HepG2 (cell line): ENCODE measurements around the gene NDUFB7. TPM values are rescaled to one million over a fixed set of nuclear protein-coding genes. Genes with fewer than 3 reads are reported as not detected.

Source experiments
- AGO1 ChIP-seq: fragments of 200-400 bp; formaldehyde crosslinking; IDR thresholded peaks from 2 replicates; pipeline ENCODE4 v1.6.1; 2017; ENCODE audit warnings: mild to moderate bottlenecking, low read depth, low read length, moderate library complexity; ENCODE audit not compliant: poor library complexity, severe bottlenecking
- BRD4 ChIP-seq: sonication (generic); formaldehyde crosslinking; IDR thresholded peaks from 2 replicates; pipeline ENCODE4 v1.4.0; 2020; ENCODE audit warnings: missing genetic modification reagents
- CEBPG ChIP-seq: IDR thresholded peaks from 2 replicates; pipeline ENCODE4 v1.6.1; 2016
- FOXM1 ChIP-seq: sonication (generic); formaldehyde crosslinking; IDR thresholded peaks from 2 replicates; pipeline ENCODE4 v1.5.0; 2020; ENCODE audit warnings: missing genetic modification reagents
- HOMEZ ChIP-seq: IDR thresholded peaks from 2 replicates; pipeline ENCODE4 v1.6.1; 2016; ENCODE audit warnings: low read depth
- JDP2 ChIP-seq: sonication (generic); formaldehyde crosslinking; IDR thresholded peaks from 2 replicates; pipeline ENCODE4 v1.8.1; 2022; ENCODE audit warnings: missing genetic modification reagents, borderline replicate concordance
- KLF16 ChIP-seq, 2 experiments: sonication (generic) in 1 of 2; formaldehyde crosslinking in 1 of 2; IDR thresholded peaks; 2 replicates each; pipeline versions ENCODE4 v1.6.1 to v1.8.0; 2016 to 2023; ENCODE audit warnings: missing genetic modification reagents in 2 of 2, missing compliant biosample characterization in 1 of 2
- MED1 ChIP-seq: sonication (generic); formaldehyde crosslinking; IDR thresholded peaks from 2 replicates; pipeline ENCODE4 v1.4.0; 2020; ENCODE audit warnings: missing genetic modification reagents
- NCOA1 ChIP-seq: sonication (generic); formaldehyde crosslinking; IDR thresholded peaks from 2 replicates; pipeline ENCODE4 v1.9.0; 2021; ENCODE audit warnings: missing genetic modification reagents
- PHF20 ChIP-seq: sonication (generic); formaldehyde crosslinking; IDR thresholded peaks from 2 replicates; pipeline ENCODE4 v1.5.0; 2020; ENCODE audit warnings: mild to moderate bottlenecking, missing genetic modification reagents
- POLR2AphosphoS5 ChIP-seq: IDR thresholded peaks from 2 replicates; pipeline ENCODE4 v1.6.1; 2012; ENCODE audit warnings: low read depth, low read length
- RBM22 ChIP-seq: fragments of 200-400 bp; formaldehyde crosslinking; optimal IDR thresholded peaks from 2 replicates; pipeline ENCODE3; 2017; ENCODE audit warnings: mild to moderate bottlenecking, low read length, moderate library complexity
- SALL1 ChIP-seq: sonication (generic); formaldehyde crosslinking; IDR thresholded peaks from 2 replicates; pipeline ENCODE4 v1.8.0; 2022; ENCODE audit warnings: mild to moderate bottlenecking, missing genetic modification reagents
- SRSF4 ChIP-seq: fragments of 200-400 bp; formaldehyde crosslinking; IDR thresholded peaks from one replicate; pipeline ENCODE4 v1.6.1; 2018; ENCODE audit warnings: mild to moderate bottlenecking, low read depth, low read length, moderate library complexity; ENCODE audit not compliant: poor library complexity, severe bottlenecking
- SRY ChIP-seq: sonication (generic); formaldehyde crosslinking; IDR thresholded peaks from 2 replicates; pipeline ENCODE4 v1.8.0; 2022; ENCODE audit warnings: mild to moderate bottlenecking, missing genetic modification reagents
- SSRP1 ChIP-seq: IDR thresholded peaks from 2 replicates; pipeline ENCODE4 v1.6.1; 2016; ENCODE audit warnings: control low read depth
- U2AF1 ChIP-seq: fragments of 200-400 bp; formaldehyde crosslinking; optimal IDR thresholded peaks from 2 replicates; pipeline ENCODE3; 2017; ENCODE audit warnings: mild to moderate bottlenecking, low read depth, low read length
- ZFAT ChIP-seq: sonication (generic); formaldehyde crosslinking; conservative IDR thresholded peaks from 2 replicates; pipeline ENCODE4 v1.8.1; 2023; ENCODE audit warnings: missing genetic modification reagents, inconsistent platforms
- ZNF232 ChIP-seq: sonication (generic); formaldehyde crosslinking; IDR thresholded peaks from 2 replicates; pipeline ENCODE4 v1.4.0; 2020; ENCODE audit warnings: missing genetic modification reagents, borderline replicate concordance
- ZNF264 ChIP-seq: sonication (generic); formaldehyde crosslinking; IDR thresholded peaks from 2 replicates; pipeline ENCODE4 v1.4.0; 2020; ENCODE audit warnings: missing genetic modification reagents
- ZNF484 ChIP-seq: sonication (generic); formaldehyde crosslinking; IDR thresholded peaks from 2 replicates; pipeline ENCODE4 v1.5.1; 2020; ENCODE audit warnings: mild to moderate bottlenecking, low read depth, missing genetic modification reagents, borderline replicate concordance
- ZNF678 ChIP-seq: sonication (generic); formaldehyde crosslinking; IDR thresholded peaks from 2 replicates; pipeline ENCODE4 v1.4.0; 2020; ENCODE audit warnings: mild to moderate bottlenecking, missing genetic modification reagents
- ZNF761 ChIP-seq: sonication (generic); formaldehyde crosslinking; conservative IDR thresholded peaks from 2 replicates; pipeline ENCODE4 v1.4.0; 2020; ENCODE audit warnings: mild to moderate bottlenecking, missing genetic modification reagents
- ZNF782 ChIP-seq: sonication (generic); formaldehyde crosslinking; IDR thresholded peaks from 2 replicates; pipeline ENCODE4 v1.4.0; 2020; ENCODE audit warnings: missing genetic modification reagents, mild to moderate bottlenecking, borderline replicate concordance
- ZNF891 ChIP-seq: sonication (generic); formaldehyde crosslinking; IDR thresholded peaks from 2 replicates; pipeline ENCODE4 v1.5.0; 2020; ENCODE audit warnings: mild to moderate bottlenecking, missing genetic modification reagents
- polyA plus RNA-seq, 8 experiments: library from polyadenylated mRNA; depleted of rRNA in 3 of 8; stranded (reverse) in 7 of 8; unstranded in 1 of 8; fragments of >200 nt; fragmentation: Illumina TruSeq in 4 of 8; extraction: Trizol in 4 of 8; gene quantifications; 2 replicates each; pipeline versions ENCODE4 v1.2.1 to v1.2.3, GENCODE V29; 2011 to 2016; ENCODE audit warnings: low read depth in 4 of 8, missing spikeins in 1 of 8, mixed read lengths in 1 of 8; ENCODE audit not compliant: insufficient read depth in 1 of 8
- total RNA-seq, 5 experiments: library from RNA; depleted of rRNA; stranded (reverse); fragments of >200 nt; fragmentation: Illumina TruSeq; extraction: Trizol; gene quantifications; 2 replicates each; pipeline ENCODE4 v1.2.3, GENCODE V29; 2016; ENCODE audit warnings: low read depth in 1 of 5
- TF ChIP-seq, protein P1 (sequence below): sonication (generic); formaldehyde crosslinking; conservative IDR thresholded peaks from 2 replicates; pipeline ENCODE4 v1.8.0; 2022; ENCODE audit warnings: mild to moderate bottlenecking, moderate library complexity, missing genetic modification reagents
- TF ChIP-seq, protein P2 (sequence below): sonication (generic); formaldehyde crosslinking; IDR thresholded peaks from 2 replicates; pipeline ENCODE4 v1.8.0; 2022; ENCODE audit warnings: mild to moderate bottlenecking, missing genetic modification reagents; ENCODE audit not compliant: insufficient replicate concordance

NDUFB7 gene
- total and polyA plus RNA-seq, 2 of the 13 experiments (the other 11 are each of a cell fraction or from before 2014, with no cell fraction given) = 156 to 198 TPM

GRCh38 chr19:14571695-14572490 is at the start of gene NDUFB7 (continued):
- peak; percentile 60; the same call in 1 of the 2 replicates for TF ChIP-seq HOMEZ
- no peak; the same call in 1 of the 2 replicates for TF ChIP-seq JDP2 (CRISPR knock-in tag)
- TF ChIP-seq SRY (CRISPR knock-in tag) = peak; percentile 94
- peak; percentile 87 for TF ChIP-seq U2AF1
- TF ChIP-seq FOXM1 = no peak
- peak; percentile 97 for TF ChIP-seq PHF20
- TF ChIP-seq ZNF891 (CRISPR knock-in tag) = peak; percentile 88; the same call in 1 of the 2 replicates
- no peak for TF ChIP-seq ZNF484 (CRISPR knock-in tag)
- peak; percentile 81 for TF ChIP-seq ZNF782 (CRISPR knock-in tag)
- no peak for TF ChIP-seq NCOA1 (CRISPR knock-in tag)
- peak; percentile 70; the same call in 1 of the 2 replicates for TF ChIP-seq ZNF678 (CRISPR knock-in tag)
- TF ChIP-seq ZNF761 (CRISPR knock-in tag) = no peak
- peak; percentile 71; the same call in 1 of the 2 replicates for TF ChIP-seq ZNF232
- TF ChIP-seq RBM22 = no peak
- TF ChIP-seq POLR2AphosphoS5 = peak; percentile 79
- peak; percentile 91 for TF ChIP-seq SALL1 (CRISPR knock-in tag)
- peak; percentile 81 for TF ChIP-seq MED1 (CRISPR knock-in tag)
- peak in 1 of 2 experiments; percentile 91; a peak in 2 of 4 replicates for TF ChIP-seq KLF16 (CRISPR knock-in tag; IDR thresholded peaks at IDR 0.05)
- TF ChIP-seq AGO1 = no peak
- peak; percentile 93 for TF ChIP-seq SSRP1 (CRISPR knock-in tag)
- TF ChIP-seq ZNF264 (CRISPR knock-in tag) = 0 out of 2 replicates have a peak, but pooled peaks have one; percentile 78
- no peak for TF ChIP-seq ZFAT (CRISPR knock-in tag)
- TF ChIP-seq BRD4 (CRISPR knock-in tag) = no peak
- peak; percentile 45; the same call in 1 of the 2 replicates for TF ChIP-seq CEBPG (CRISPR knock-in tag)
- TF ChIP-seq, protein P1, sequence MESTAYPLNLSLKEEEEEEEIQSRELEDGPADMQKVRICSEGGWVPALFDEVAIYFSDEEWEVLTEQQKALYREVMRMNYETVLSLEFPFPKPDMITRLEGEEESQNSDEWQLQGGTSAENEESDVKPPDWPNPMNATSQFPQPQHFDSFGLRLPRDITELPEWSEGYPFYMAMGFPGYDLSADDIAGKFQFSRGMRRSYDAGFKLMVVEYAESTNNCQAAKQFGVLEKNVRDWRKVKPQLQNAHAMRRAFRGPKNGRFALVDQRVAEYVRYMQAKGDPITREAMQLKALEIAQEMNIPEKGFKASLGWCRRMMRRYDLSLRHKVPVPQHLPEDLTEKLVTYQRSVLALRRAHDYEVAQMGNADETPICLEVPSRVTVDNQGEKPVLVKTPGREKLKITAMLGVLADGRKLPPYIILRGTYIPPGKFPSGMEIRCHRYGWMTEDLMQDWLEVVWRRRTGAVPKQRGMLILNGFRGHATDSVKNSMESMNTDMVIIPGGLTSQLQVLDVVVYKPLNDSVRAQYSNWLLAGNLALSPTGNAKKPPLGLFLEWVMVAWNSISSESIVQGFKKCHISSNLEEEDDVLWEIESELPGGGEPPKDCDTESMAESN (CRISPR knock-in tag) = peak; percentile 88
- TF ChIP-seq SRSF4 = no peak
- TF ChIP-seq, protein P2, sequence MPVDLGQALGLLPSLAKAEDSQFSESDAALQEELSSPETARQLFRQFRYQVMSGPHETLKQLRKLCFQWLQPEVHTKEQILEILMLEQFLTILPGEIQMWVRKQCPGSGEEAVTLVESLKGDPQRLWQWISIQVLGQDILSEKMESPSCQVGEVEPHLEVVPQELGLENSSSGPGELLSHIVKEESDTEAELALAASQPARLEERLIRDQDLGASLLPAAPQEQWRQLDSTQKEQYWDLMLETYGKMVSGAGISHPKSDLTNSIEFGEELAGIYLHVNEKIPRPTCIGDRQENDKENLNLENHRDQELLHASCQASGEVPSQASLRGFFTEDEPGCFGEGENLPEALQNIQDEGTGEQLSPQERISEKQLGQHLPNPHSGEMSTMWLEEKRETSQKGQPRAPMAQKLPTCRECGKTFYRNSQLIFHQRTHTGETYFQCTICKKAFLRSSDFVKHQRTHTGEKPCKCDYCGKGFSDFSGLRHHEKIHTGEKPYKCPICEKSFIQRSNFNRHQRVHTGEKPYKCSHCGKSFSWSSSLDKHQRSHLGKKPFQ = peak; percentile 80
